PC-9 (cell line): Measurements from ENCODE around the gene MRPL14.

ENCODE experiments used
- EZH2 ChIP-seq: fragments of 200-600 bp; sonication (generic); IDR thresholded peaks from 2 replicates; pipeline ENCODE4 v1.8.0; 2017; ENCODE audit warnings: antibody characterized with exemption, low read depth
- TF ChIP-seq, protein P1 (sequence below): fragments of 200-600 bp; sonication (generic); conservative IDR thresholded peaks from 2 replicates; pipeline ENCODE4 v1.6.1; 2017; ENCODE audit warnings: mixed run types, antibody characterized with exemption, mild to moderate bottlenecking, moderate library complexity

DNA sequence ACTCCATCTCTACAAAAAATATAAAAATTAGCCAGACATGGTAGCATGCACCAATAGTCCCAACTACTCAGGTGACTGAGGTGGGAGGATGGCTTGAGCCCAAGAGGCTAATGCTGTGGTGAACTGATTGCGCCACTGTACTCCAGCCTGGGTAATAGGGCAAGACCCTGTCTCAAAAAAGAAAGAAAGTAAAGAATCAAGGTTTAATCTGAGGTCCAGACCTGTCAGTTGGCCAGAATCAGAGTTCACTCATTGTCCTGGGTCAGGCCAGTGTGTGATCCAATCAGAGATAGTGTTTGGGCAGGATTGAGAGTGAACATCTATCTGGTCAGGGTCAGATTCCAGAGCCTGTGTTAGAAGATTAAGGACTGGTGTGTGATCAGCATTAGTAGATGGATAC is 15.6 kb upstream of the MRPL14 start:
- TF ChIP-seq, protein P1, sequence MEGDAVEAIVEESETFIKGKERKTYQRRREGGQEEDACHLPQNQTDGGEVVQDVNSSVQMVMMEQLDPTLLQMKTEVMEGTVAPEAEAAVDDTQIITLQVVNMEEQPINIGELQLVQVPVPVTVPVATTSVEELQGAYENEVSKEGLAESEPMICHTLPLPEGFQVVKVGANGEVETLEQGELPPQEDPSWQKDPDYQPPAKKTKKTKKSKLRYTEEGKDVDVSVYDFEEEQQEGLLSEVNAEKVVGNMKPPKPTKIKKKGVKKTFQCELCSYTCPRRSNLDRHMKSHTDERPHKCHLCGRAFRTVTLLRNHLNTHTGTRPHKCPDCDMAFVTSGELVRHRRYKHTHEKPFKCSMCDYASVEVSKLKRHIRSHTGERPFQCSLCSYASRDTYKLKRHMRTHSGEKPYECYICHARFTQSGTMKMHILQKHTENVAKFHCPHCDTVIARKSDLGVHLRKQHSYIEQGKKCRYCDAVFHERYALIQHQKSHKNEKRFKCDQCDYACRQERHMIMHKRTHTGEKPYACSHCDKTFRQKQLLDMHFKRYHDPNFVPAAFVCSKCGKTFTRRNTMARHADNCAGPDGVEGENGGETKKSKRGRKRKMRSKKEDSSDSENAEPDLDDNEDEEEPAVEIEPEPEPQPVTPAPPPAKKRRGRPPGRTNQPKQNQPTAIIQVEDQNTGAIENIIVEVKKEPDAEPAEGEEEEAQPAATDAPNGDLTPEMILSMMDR, result no peak
- no peak for TF ChIP-seq EZH2
